CD4-positive, alpha-beta T cell treated with Interleukin-15 for 4 hours (primary cell): ENCODE measurements around the gene ERFL.

Experiments
- DNase-seq: peaks from one replicate; pipeline ENCODE4 v3.0.0-alpha.2; 2020; ENCODE audit warnings: low spot score

ERFL gene

DNA sequence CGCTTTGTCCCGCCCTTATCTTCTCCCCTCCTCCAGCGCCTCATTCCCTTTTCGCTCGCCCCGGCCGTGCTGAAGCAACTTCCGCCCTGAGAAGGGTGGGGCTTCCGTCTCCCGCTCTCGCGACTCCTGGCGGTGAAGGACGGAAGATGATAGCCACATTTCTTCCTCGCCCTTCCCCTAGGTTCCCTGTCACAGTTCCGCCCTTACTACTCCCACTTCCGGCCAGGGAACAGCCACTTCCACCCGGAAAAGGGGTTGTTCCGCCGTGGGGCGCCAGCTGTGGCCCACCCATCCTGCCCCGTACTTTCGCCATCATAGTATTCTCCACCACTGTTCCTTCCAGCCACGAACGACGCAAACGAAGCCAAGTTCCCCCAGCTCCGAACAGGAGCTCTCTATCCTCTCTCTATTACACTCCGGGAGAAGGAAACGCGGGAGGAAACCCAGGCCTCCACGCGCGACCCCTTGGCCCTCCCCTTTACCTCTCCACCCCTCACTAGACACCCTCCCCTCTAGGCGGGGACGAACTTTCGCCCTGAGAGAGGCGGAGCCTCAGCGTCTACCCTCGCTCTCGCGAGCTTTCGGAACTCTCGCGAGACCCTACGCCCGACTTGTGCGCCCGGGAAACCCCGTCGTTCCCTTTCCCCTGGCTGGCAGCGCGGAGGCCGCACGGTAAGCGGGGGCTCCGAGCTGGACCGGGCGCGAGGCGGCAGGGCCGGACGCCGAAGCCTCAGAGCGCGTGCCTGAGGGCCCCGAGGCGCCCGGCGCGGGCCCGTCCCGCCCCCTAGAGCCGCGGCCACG lies 68.4 kb downstream of the ERFL start, which contains the start of gene RPS19:
RPS19 (plus strand) TSS at position 638 of the 801 bp plus-strand sequence. CDS start 520 bp downstream, outside the sequence.
- DNase-seq, result peak; percentile 98

- DNase-seq, result no peak
These were observed 69.0 kb downstream of the ERFL start for GRCh38 chr19:41859213-41859617.
